H1 (cell line): ENCODE data around the gene CIAO3. TPM values are rescaled to one million over a fixed set of nuclear protein-coding genes. Genes with fewer than 3 reads are reported as not detected.
"Not testable (repeated sequence)": the region's sequence is repeated elsewhere in the genome, so short reads cannot be mapped to it uniquely, and the experiment has no call there.

Source experiments
- CTCF ChIA-PET: fragments of 300-600 bp; sonication (Branson Sonifier 250); formaldehyde crosslinking; loops from one replicate; lab custom pipeline; 2021; ENCODE audit not compliant: partially characterized antibody; lab: Charles Lee
- POLR2A ChIA-PET: fragments of 300-600 bp; sonication (Branson Sonifier 250); formaldehyde crosslinking; loops from one replicate; lab custom pipeline; 2021; ENCODE audit warnings: inconsistent platforms; ENCODE audit not compliant: partially characterized antibody; lab: Charles Lee
- DNase-seq, 2 experiments: peaks; one replicate each; pipeline versions ENCODE4 v3.0.0 to v3.0.0-alpha.2; 2010 to 2022; ENCODE audit warnings: low spot score in 2 of 2, low read depth in 1 of 2, mixed read lengths in 1 of 2
- FAIRE-seq: peaks from 2 replicates; lab custom pipeline; 2011; peaks lifted over from hg19 to GRCh38; lab: Jason Lieb, UNC
- H2AFZ ChIP-seq: 2 replicates; pipeline ENCODE4 v1.8.1; 2012; ENCODE audit warnings: low read length, inconsistent platforms
- H2AK5ac ChIP-seq: 2 replicates; pipeline ENCODE4 v1.6.1; 2013; ENCODE audit warnings: low read depth, low read length
- H2BK120ac ChIP-seq: replicated peaks from 2 replicates; pipeline ENCODE3; 2013; ENCODE audit warnings: low read depth, low read length, inconsistent platforms
- H2BK12ac ChIP-seq: 2 replicates; pipeline ENCODE4 v1.6.1; 2013; ENCODE audit warnings: low read depth, low read length
- H2BK15ac ChIP-seq: 2 replicates; pipeline ENCODE4 v1.6.1; 2013; ENCODE audit warnings: low read length
- H2BK20ac ChIP-seq: 2 replicates; pipeline ENCODE4 v1.6.1; 2013; ENCODE audit warnings: low read length
- H2BK5ac ChIP-seq: 2 replicates; pipeline ENCODE4 v1.6.1; 2013; ENCODE audit warnings: low read depth, low read length
- H3K14ac ChIP-seq: 2 replicates; pipeline ENCODE4 v1.6.1; 2013; ENCODE audit warnings: inconsistent platforms; ENCODE audit not compliant: insufficient read length
- H3K18ac ChIP-seq: 2 replicates; pipeline ENCODE4 v1.6.1; 2013; ENCODE audit warnings: low read length; ENCODE audit errors: extremely low read depth
- H3K23ac ChIP-seq: 2 replicates; pipeline ENCODE4 v1.6.1; 2013; ENCODE audit warnings: inconsistent platforms; ENCODE audit not compliant: insufficient read length
- H3K23me2 ChIP-seq: 2 replicates; pipeline ENCODE4 v1.6.1; 2013; ENCODE audit warnings: low read depth, low read length
- H3K27ac ChIP-seq: 2 replicates; pipeline ENCODE4 v1.6.1; 2011; ENCODE audit warnings: low read depth, low read length, inconsistent platforms
- H3K27me3 ChIP-seq, 4 experiments: replicated peaks in 1 of 4; 1 replicate in 1 of 4; 2 replicates in 3 of 4; pipeline versions ENCODE4 v1.6.1 to v1.8.1; 2011 to 2013; ENCODE audit warnings: low read length in 3 of 4, mild to moderate bottlenecking in 3 of 4, inconsistent platforms in 2 of 4, mixed read lengths in 2 of 4, moderate library complexity in 1 of 4; ENCODE audit not compliant: control insufficient read depth in 3 of 4, insufficient read depth in 3 of 4; ENCODE audit errors: extremely low read depth in 1 of 4
- H3K36me3 ChIP-seq, 4 experiments: 2 replicates each; pipeline versions ENCODE4 v1.6.1 to v1.8.1; 2011 to 2013; ENCODE audit warnings: mild to moderate bottlenecking in 4 of 4, low read length in 3 of 4, moderate library complexity in 2 of 4, control low read depth in 1 of 4, inconsistent platforms in 1 of 4; ENCODE audit not compliant: insufficient read depth in 4 of 4, control insufficient read depth in 2 of 4
- H3K4ac ChIP-seq: replicated peaks from 2 replicates; pipeline ENCODE3; 2013; ENCODE audit warnings: low read length, low read depth, mixed read lengths, inconsistent platforms; ENCODE audit not compliant: insufficient read length
- H3K4me1 ChIP-seq, 4 experiments: replicated peaks in 1 of 4; 1 replicate in 1 of 4; 2 replicates in 3 of 4; pipeline versions ENCODE4 v1.6.1 to v1.8.1; 2011 to 2013; ENCODE audit warnings: low read length in 3 of 4, inconsistent platforms in 2 of 4, mixed read lengths in 1 of 4; ENCODE audit not compliant: insufficient read depth in 4 of 4, control insufficient read depth in 3 of 4
- H3K4me2 ChIP-seq, 2 experiments: 2 replicates each; pipeline versions ENCODE4 v1.6.1 to v1.8.1; 2011 to 2013; ENCODE audit warnings: low read depth in 2 of 2, low read length in 2 of 2, control low read depth in 1 of 2, inconsistent platforms in 1 of 2, mild to moderate bottlenecking in 1 of 2; ENCODE audit not compliant: insufficient read depth in 1 of 2
- H3K4me3 ChIP-seq, 4 experiments: fragments of 200-600, 300-600 bp in 1 of 4; sonication (generic), shearing (Covaris generic), sonication (Bioruptor Twin) in 1 of 4; 2 replicates each; pipeline versions ENCODE4 v1.5.1 to v1.8.1; 2011 to 2016; ENCODE audit warnings: low read length in 4 of 4, low read depth in 3 of 4, control low read depth in 2 of 4, inconsistent platforms in 2 of 4, mild to moderate bottlenecking in 2 of 4, mixed read lengths in 1 of 4, moderate library complexity in 1 of 4; ENCODE audit not compliant: insufficient read depth in 2 of 4; ENCODE audit errors: extremely low read depth in 1 of 4
- H3K56ac ChIP-seq: replicated peaks from 2 replicates; pipeline ENCODE3; 2013; ENCODE audit warnings: low read depth, mild to moderate bottlenecking, mixed read lengths, low read length, inconsistent platforms; ENCODE audit not compliant: insufficient read length
- H3K79me1 ChIP-seq: 2 replicates; pipeline ENCODE4 v1.6.1; 2013; ENCODE audit warnings: low read depth, low read length, control low read depth
- H3K79me2 ChIP-seq, 2 experiments: 2 replicates each; pipeline versions ENCODE4 v1.6.1 to v1.8.1; 2012 to 2013; ENCODE audit warnings: low read length in 2 of 2, mild to moderate bottlenecking in 2 of 2, inconsistent platforms in 1 of 2; ENCODE audit not compliant: insufficient read depth in 2 of 2, control insufficient read depth in 1 of 2
- H3K9ac ChIP-seq, 4 experiments: replicated peaks in 1 of 4; 1 replicate in 1 of 4; 2 replicates in 3 of 4; pipeline versions ENCODE4 v1.6.1 to v1.8.1; 2011 to 2013; ENCODE audit warnings: low read depth in 3 of 4, low read length in 3 of 4, control low read depth in 2 of 4, mild to moderate bottlenecking in 2 of 4, moderate library complexity in 2 of 4, inconsistent platforms in 1 of 4; ENCODE audit errors: extremely low read depth in 1 of 4
- H3K9me3 ChIP-seq, 2 experiments: 2 replicates each; pipeline versions ENCODE4 v1.6.1 to v1.8.1; 2012 to 2013; ENCODE audit warnings: mild to moderate bottlenecking in 2 of 2, moderate library complexity in 2 of 2, control low read depth in 1 of 2, inconsistent platforms in 1 of 2, low read depth in 1 of 2, low read length in 1 of 2, mixed read lengths in 1 of 2; ENCODE audit not compliant: insufficient read depth in 2 of 2
- H4K20me1 ChIP-seq, 2 experiments: replicated peaks in 1 of 2; 2 replicates each; pipeline versions ENCODE3 to v1.8.1; 2011 to 2013; ENCODE audit warnings: inconsistent platforms in 2 of 2, low read length in 2 of 2, mild to moderate bottlenecking in 1 of 2; ENCODE audit not compliant: insufficient read depth in 2 of 2, control insufficient read depth in 1 of 2
- H4K5ac ChIP-seq: 2 replicates; pipeline ENCODE4 v1.6.1; 2013; ENCODE audit warnings: low read length, low read depth, mixed read lengths, inconsistent platforms; ENCODE audit not compliant: insufficient read length
- H4K8ac ChIP-seq: 2 replicates; pipeline ENCODE4 v1.8.0; 2013; ENCODE audit warnings: mild to moderate bottlenecking, moderate library complexity, low read length, inconsistent platforms; ENCODE audit not compliant: insufficient read depth; ENCODE audit errors: extremely low read depth
- H4K91ac ChIP-seq: replicated peaks from 2 replicates; pipeline ENCODE3; 2013; ENCODE audit warnings: low read length, mixed read lengths, inconsistent platforms; ENCODE audit not compliant: insufficient read length
- CBX5 ChIP-seq: fragments of 300-800, 300-1000 bp; sonication (generic); IDR thresholded peaks from 2 replicates; pipeline ENCODE4 v1.7.1; 2016; ENCODE audit warnings: antibody characterized with exemption, low read length, low read depth
- CREB1 ChIP-seq: IDR thresholded peaks from 2 replicates; pipeline ENCODE4 v1.6.1; 2012; ENCODE audit warnings: inconsistent platforms
- GABPA ChIP-seq: IDR thresholded peaks from 2 replicates; pipeline ENCODE4 v1.6.1; 2011; ENCODE audit warnings: mild to moderate bottlenecking, low read length, moderate library complexity, borderline replicate concordance; ENCODE audit not compliant: insufficient read depth
- MAFK ChIP-seq: IDR thresholded peaks from 2 replicates; pipeline ENCODE4 v1.6.1; 2012; ENCODE audit warnings: low read depth, mild to moderate bottlenecking, improper control_type of control experiment, low read length
- SP2 ChIP-seq: IDR thresholded peaks from 2 replicates; pipeline ENCODE4 v1.6.1; 2012; ENCODE audit warnings: mild to moderate bottlenecking, low read length, inconsistent platforms
- WGBS, 2 experiments: shearing (Covaris generic) in 1 of 2; methylation state at CpG; one replicate each; pipeline versions ENCODE4 v1.1.6 to v1.1.7; 2013 to 2015; ENCODE audit warnings: low lambda C conversion rate in 2 of 2, mixed read lengths in 2 of 2, inconsistent platforms in 1 of 2, low coverage in 1 of 2, missing lambda C conversion rate in 1 of 2; ENCODE audit not compliant: insufficient replicate concordance in 2 of 2, insufficient coverage in 1 of 2, insufficient read length in 1 of 2; ENCODE audit errors: extremely low coverage in 1 of 2, missing lambda C conversion rate in 1 of 2; 5-methylcytosine and 5-hydroxymethylcytosine counted together
- polyA plus RNA-seq, 7 experiments: library from polyadenylated mRNA; depleted of rRNA in 3 of 7; stranded (reverse) in 5 of 7; unstranded in 2 of 7; fragments of >200 nt in 5 of 7; fragments of 200-250 nt in 2 of 7; gene quantifications; 1 replicate in 5 of 7; 2 replicates in 1 of 7; 4 replicates in 1 of 7; pipeline versions ENCODE4 v1.2.1 to v1.2.3, GENCODE V29; 2011 to 2013; ENCODE audit warnings: missing spikeins in 2 of 7, mixed read lengths in 2 of 7
- total RNA-seq: library from RNA; stranded (reverse); fragmentation: NEBNext Ultra II Directional; extraction: Animal tissue kit (Norgen Biotek cat#: 25700); gene quantifications from 2 replicates; pipeline ENCODE4 v1.2.1, GENCODE V29; 2021

The CIAO3 gene
- total and polyA plus RNA-seq, 2 of the 8 experiments (the other 6 are each of a cell fraction or from before 2014, with no cell fraction given) = 20.0 to 20.4 TPM

- TF ChIP-seq CREB1 (no peak), MAFK (no peak), GABPA (no peak), SP2 (no peak), CBX5 (no peak)
- TF ChIP-seq, all 59 proteins: peak for 0
Observed at GRCh38 chr16:776824-777223, 36.0 kb upstream of the CIAO3 start (continued).

GRCh38 chr16:776298-776697, 35.5 kb upstream of the CIAO3 start:
- H3K27me3 ChIP-seq, H3K4me3 ChIP-seq, H2BK120ac ChIP-seq, H3K56ac ChIP-seq, H3K9me3 ChIP-seq, H3K23me2 ChIP-seq, H2AFZ ChIP-seq, H3K18ac ChIP-seq, H3K4ac ChIP-seq, H3K27ac ChIP-seq, H2AK5ac ChIP-seq, H4K20me1 ChIP-seq, H2BK5ac ChIP-seq, H2BK12ac ChIP-seq, H2BK20ac ChIP-seq, H2BK15ac ChIP-seq, H4K91ac ChIP-seq, H3K4me1 ChIP-seq, H3K36me3 ChIP-seq, H3K79me1 ChIP-seq, H3K79me2 ChIP-seq, H3K23ac ChIP-seq, H3K4me2 ChIP-seq, H3K9ac ChIP-seq, H4K8ac ChIP-seq, DNase-seq, H4K5ac ChIP-seq, FAIRE-seq, H3K14ac ChIP-seq: not testable (repeated sequence)
- WGBS, 2 experiments = 91% methylated on average over 10 of the region's 10 CpGs; no CpG with 5 or more reads in 1 of the 2 experiments
- CTCF ChIA-PET = interaction anchor here (0.8 to 6.0 kb wide), 5 partner anchors 9 to 63 kb away, joined by 4 to 35 read pairs (median 5); partner anchors contain the start of gene CIAO3
- POLR2A ChIA-PET = interaction anchor here (0.7 to 2.1 kb wide), 6 partner anchors 9 to 46 kb away, joined by 3 to 7 read pairs (median 4); no protein-coding TSS in a partner anchor
